ENCODE measurements around the gene STK11.

Gene STK11

GRCh38 chr19:1211494-1212234, 6.1 kb downstream of the STK11 start:
- no peak for DNase-seq

DNA sequence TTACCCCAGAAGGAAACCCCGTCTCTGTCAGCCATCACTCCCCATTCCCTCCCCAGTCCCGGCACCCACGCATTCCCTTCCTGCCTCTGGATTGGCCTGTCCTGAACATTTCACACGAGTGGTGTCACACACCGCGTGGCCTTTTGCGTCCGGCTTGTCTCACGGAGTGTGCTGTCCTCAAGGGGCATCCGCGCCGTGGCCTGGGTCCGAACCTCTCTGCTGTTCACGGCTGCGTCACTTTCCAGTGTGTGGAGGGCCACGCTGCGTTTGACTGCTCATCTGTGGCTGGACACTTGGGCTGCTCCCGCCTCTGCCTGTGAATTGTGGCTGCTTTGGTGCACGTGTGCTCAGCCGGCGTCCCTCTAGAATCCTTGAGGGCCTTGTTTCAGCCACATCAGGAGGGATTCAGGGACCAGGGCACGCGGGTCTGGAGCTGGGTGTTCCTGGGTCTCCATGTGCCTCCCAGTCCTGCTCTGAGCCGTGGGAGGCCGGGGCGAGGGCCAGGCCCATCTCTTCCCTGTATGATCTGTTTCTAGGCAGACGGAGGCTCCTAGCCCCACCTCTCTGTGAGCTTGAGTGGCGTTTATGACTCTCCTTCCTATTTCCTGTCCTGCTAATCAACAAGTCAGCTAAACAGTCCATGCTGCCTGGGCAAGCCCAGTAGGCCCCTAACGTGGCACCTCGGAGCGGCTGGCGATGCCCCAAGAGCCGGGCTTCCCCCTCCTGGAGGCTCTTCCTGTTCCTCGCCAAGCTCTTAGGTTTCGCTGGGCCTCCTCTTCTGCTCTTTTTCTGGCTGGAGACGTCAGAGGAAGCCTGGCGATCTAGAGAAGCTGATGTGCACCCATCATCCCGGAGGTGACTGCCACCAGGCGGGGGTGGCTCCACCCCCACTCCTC, 8.1 kb downstream of the STK11 start:
- DNase-seq = no peak

GRCh38 chr19:1214299-1214861, 8.8 kb downstream of the STK11 start:
- no peak for DNase-seq

DNA sequence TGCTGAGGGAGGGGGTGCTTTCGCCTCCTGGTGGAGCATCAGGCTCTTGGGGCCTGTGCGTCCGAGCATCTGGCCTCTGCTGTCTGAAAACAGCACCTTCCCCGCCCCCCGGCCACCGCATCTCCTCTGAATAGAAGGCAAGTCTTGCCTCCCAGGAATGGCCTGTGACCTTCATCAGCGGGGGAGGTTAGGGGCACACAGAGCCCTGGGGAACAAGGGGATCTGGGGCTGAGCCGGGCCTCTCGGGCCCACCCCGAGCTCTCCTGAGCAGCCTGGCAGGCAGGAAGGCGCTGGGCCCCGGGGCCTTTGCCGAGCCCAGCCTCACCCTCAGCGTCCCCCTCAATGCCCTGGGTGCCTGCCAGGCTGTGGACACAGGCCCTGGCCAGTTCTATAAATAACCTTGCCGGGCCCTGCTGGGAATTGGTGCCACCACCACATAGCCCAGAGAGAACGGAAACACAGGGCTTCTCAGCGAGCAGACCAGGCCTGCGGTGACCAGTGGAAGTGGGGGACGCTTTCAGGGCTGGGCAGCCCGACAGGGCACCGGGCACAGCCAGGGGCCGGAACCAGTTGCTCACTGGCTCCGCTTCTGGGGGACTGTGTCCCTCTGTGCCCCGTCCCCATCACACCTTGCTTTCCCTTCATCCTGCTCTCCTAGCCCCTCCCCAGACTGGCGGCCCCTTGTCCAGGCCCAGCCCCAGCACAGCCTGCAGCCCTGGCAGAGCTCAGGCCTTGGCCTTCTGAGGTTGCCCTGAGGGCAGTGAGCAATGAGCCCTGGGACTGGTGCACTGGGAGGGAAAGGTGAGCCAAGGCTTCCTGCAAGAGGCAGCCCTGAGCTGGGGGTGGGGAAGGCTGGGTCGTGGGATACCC, 9.5 kb downstream of the STK11 start:
- no peak for DNase-seq

- DNase-seq = no peak
These were observed 11.2 kb downstream of the STK11 start for GRCh38 chr19:1216756-1217155.

DNA sequence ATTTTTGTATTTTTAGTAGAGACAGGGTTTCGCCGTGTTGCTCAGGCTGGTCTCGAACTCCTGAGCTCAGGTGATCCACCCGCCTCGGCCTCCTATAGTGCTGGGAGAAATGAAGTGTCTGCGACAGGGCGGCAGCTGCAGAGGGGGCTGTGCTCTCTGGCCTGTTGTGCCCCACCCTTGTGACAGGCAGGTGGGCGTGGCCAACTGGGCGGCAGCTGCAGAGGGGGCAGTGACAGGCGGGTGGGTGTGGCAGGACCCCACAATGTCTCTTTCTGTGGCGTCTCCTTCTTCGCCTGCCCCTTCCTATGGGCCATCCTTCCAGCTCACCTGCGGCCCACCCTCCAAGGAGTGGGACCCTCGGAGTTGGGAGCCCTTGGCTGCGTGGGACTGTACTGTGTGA, 11.8 kb downstream of the STK11 start:
- DNase-seq = no peak

- no peak for DNase-seq
These were observed 13.4 kb downstream of the STK11 start for GRCh38 chr19:1218751-1219567.

DNA sequence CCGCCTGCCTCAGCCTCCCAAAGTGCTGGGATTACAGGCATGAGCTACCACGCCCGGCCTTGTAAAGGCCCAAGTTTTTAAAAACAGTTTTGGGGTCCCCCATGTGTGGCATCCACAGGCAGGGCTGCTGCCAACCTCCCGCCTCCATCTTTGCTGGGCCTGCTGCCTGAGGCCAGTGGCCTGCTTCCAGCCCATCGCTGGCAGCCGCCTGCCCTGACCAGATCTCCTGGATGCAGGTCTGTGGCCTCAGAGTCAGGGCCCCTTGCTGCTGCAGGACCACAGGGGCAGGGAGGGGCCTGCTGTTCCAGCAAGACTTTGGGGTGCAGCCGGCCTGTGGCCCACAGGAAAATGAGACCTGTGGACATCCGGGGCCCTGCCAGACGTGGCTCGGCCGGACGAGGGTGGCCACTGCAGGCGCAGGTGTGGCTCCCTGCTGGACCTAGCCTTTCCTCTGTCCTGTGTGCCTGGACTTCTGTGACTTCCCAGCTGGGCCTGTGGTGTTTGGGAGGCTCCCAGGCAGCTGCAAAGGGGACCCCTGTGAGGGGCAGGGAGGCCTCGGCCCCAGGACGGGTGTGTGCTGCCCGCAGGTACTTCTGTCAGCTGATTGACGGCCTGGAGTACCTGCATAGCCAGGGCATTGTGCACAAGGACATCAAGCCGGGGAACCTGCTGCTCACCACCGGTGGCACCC, 14.4 kb downstream of the STK11 start:
- DNase-seq = no peak

DNA sequence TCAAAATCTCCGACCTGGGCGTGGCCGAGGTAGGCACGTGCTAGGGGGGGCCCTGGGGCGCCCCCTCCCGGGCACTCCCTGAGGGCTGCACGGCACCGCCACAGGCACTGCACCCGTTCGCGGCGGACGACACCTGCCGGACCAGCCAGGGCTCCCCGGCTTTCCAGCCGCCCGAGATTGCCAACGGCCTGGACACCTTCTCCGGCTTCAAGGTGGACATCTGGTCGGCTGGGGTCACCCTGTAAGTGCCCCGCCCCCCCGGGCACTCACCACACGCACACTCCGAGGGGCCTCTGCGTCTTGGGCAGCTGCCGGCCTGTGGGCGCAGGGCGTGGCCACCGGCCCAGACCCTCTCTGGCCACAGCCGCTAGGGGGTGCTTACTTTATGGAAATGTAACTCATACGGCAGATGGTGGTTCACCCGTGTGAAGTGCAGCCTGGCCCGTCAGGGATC, 14.9 kb downstream of the STK11 start:
- no peak for DNase-seq

- DNase-seq = no peak
These were observed 15.7 kb downstream of the STK11 start for GRCh38 chr19:1220976-1221903.

DNA sequence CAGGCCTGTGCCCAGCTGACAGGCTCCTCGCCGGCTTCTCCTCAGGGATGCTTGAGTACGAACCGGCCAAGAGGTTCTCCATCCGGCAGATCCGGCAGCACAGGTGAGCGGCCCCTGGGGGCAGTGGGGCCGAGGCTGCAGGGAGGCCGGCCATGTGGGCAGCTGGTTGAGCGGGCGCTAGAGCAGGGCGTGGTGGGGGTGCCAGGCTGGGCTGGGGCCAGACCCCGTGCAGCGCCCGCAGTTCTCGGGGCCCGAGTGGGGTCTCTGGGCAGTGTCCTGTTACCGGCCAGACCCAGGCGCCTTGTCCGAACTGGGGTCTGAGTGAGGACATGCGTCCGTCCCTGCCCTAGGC, 16.3 kb downstream of the STK11 start:
- DNase-seq = no peak

GRCh38 chr19:1222394-1222793, 16.8 kb downstream of the STK11 start:
- no peak for DNase-seq

GRCh38 chr19:1223018-1223855, 17.7 kb downstream of the STK11 start:
- DNase-seq = peak; percentile 42

DNA sequence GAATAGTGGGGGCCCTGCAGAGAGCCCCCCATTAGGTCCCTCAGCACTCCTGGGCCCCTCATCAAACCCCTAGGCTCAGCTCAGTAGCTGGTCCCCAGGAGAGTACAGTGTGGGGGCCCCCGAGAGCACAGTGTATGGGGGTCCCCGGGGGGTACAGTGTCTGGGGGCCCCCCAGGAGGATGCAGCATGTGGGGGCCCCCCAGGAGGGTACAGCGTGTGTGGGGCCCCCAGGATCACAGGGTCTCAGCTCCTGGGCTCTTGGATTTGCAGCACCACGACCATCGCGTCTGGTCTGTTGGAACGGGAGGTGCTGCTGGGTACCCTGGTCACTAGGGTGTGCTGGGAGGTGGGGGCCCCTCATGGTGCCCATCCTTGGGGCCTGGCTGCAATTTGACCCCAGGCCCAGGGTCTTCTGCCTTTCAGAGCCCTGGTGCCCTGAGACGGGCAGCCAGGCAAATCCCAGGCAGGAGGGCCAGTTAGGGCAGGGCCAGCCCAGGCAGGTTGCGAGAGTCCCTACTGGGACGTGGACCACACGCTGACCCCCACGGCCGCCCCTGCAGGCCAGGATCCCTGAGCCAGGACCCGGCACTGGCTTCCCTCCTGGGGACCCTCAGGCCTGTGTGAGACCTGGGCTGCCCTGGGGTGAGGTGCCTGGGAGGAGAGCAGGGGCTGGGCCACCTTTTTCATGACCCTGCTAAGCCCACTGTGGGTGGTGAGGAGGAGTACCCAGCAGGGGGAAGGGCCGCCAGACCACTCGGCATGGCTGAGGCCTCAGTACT, 18.7 kb downstream of the STK11 start:
- no peak for DNase-seq

DNA sequence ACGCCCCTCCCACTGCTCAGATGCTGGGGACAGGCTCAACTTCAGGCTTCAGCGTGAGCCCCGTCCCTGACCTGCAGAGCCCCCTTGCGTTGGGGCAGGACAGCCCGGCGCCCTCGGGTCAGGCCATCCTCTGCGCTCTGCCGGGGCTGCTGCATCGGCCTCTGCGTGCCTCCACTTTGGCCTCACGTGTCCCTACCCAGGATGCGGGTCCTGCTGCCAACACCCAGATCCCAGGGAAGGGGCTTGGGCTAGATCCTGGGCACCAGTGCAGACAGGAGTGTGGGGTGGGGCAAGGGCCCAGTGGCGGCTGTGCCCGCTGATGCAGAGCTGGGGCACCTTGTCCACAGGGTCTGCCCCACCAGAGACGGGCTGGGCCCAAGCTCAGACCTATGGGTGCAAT, 19.3 kb downstream of the STK11 start:
- no peak for DNase-seq

DNA sequence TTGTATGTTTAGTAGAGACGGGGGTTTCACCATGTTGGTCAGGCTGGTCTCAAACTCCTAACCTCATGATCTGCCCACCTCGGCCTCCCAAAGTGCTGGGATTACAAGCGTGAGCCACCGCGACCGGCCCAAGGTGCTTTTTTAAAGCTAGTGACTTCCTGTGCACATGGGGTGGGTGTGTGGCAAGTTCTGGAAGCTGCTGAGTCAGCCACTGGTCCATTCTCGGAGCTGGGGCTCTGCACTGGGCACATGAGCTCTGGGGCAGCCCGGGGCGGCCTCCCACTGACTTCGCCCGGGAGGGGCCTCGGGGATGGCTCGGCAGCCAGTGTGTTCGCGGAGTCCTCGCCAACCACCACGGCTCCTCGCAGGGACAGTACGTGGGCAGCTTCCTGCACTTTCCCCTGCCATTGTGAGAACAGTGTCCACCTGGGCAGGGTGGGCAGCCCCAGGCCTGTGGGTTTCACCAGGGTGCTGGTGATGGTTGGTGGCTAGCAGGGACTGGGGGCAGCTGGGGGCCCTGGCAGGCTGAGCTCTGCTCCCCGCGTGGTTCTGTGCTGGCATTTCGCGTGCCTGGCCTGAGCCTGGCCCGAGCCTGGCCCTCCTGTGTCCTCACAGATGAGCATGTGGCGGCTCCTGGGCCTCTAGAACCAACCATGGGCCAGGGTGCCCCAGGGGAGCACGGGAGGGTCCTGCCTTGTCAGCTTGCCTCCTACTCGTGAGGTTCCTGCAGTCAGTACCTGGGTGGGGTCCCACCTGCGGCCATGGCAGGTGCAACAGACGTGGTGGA, 20.1 kb downstream of the STK11 start:
- DNase-seq = no peak

DNA sequence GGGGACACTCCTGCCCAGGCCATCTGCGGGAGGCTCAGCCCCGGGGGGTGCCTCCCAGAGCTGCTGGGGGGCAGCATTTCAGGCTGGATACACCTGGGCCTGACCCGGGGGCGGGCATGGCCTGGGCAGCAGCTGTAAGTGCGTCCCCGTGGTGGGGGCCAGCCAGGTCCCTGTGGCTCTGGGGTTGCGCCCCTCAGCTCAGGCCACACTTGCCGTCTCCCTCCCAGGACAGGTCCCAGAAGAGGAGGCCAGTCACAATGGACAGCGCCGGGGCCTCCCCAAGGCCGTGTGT, 20.6 kb downstream of the STK11 start:
- no peak for DNase-seq
